HepG2 (cell line): Measurements from ENCODE around the gene PARK7. TPM values are rescaled to one million over a fixed set of nuclear protein-coding genes. Genes with fewer than 3 reads are reported as not detected.

Experiments
- ATAC-seq: fragments of 200-7000 bp; cut with Tn5 transposase; 3 replicates; pipeline ENCODE4 v1.9.1; 2020; ENCODE audit warnings: mild to moderate bottlenecking, moderate library complexity
- BruUV-seq: library from RNA; stranded (reverse); fragments of 400-500 nt; replicated peaks from 2 replicates; lab custom pipeline; 2021; lab: Mats Ljungman, UMichigan
- CTCF ChIA-PET: fragments of 300-600 bp; formaldehyde crosslinking; extraction: SDS; loops from one replicate; lab custom pipeline; 2021; ENCODE audit warnings: low total read pairs, inconsistent platforms, low intra/inter-chr PET ratio; lab: Yijun Ruan, JAX
- POLR2A ChIA-PET: fragments of 350-600 bp; sonication (Branson Sonifier 250); formaldehyde crosslinking; loops from one replicate; lab custom pipeline; 2020; ENCODE audit warnings: antibody characterized with exemption, inconsistent platforms; lab: Yijun Ruan, JAX
- DNase-seq: peaks from one replicate; pipeline ENCODE4 v3.0.0-alpha.2; 2015; ENCODE audit warnings: low spot score
- FAIRE-seq: peaks from 3 replicates; lab custom pipeline; 2011; peaks lifted over from hg19 to GRCh38; lab: Jason Lieb, UNC
- H2AFZ ChIP-seq: one replicate; pipeline ENCODE4 v1.6.1; 2011; ENCODE audit warnings: low read length, inconsistent platforms
- H3K27ac ChIP-seq: fragments of 300-600 bp; 3 replicates; pipeline ENCODE4 v1.8.0; 2011; ENCODE audit warnings: mixed run types, mild to moderate bottlenecking, mixed read lengths, low read length, inconsistent platforms; ENCODE audit not compliant: insufficient read depth; ENCODE audit errors: extremely low read length
- H3K27me3 ChIP-seq, 2 experiments: fragments of 200-600 bp in 1 of 2; 2 replicates in 1 of 2; 3 replicates in 1 of 2; pipeline versions ENCODE4 v1.6.0 to v1.8.0; 2011; ENCODE audit warnings: low read length in 2 of 2, mild to moderate bottlenecking in 2 of 2, moderate library complexity in 2 of 2, inconsistent platforms in 1 of 2; ENCODE audit not compliant: insufficient read depth in 2 of 2, control insufficient read depth in 1 of 2
- H3K36me3 ChIP-seq, 2 experiments: fragments of 200-600 bp in 1 of 2; replicated peaks in 1 of 2; 2 replicates in 1 of 2; 3 replicates in 1 of 2; pipeline versions ENCODE4 v1.5.1 to v1.8.0; 2011; ENCODE audit warnings: low read length in 2 of 2, inconsistent platforms in 1 of 2; ENCODE audit not compliant: insufficient read depth in 2 of 2, control insufficient read depth in 1 of 2
- H3K4me1 ChIP-seq: 2 replicates; pipeline ENCODE4 v1.5.1; 2012; ENCODE audit warnings: low read length, inconsistent platforms; ENCODE audit not compliant: insufficient read depth
- H3K4me2 ChIP-seq: 2 replicates; pipeline ENCODE4 v1.6.0; 2011; ENCODE audit warnings: low read depth, low read length, inconsistent platforms
- H3K4me3 ChIP-seq, 3 experiments: fragments of 200-600 bp in 1 of 3; sonication (generic), shearing (Covaris generic) in 1 of 3; replicated peaks in 1 of 3; 2 replicates each; pipeline ENCODE4 v1.5.1; 2011 to 2016; ENCODE audit warnings: low read length in 3 of 3, inconsistent platforms in 2 of 3, low read depth in 2 of 3, mild to moderate bottlenecking in 2 of 3, control low read depth in 1 of 3, mixed read lengths in 1 of 3; ENCODE audit not compliant: insufficient read depth in 1 of 3
- H3K79me2 ChIP-seq: one replicate; pipeline ENCODE4 v1.6.1; 2011; ENCODE audit warnings: low read length, inconsistent platforms; ENCODE audit not compliant: insufficient read depth
- H3K9ac ChIP-seq: 2 replicates; pipeline ENCODE4 v1.6.0; 2011; ENCODE audit warnings: mild to moderate bottlenecking, low read depth, low read length, inconsistent platforms; ENCODE audit not compliant: insufficient read depth
- H3K9me3 ChIP-seq: 2 replicates; pipeline ENCODE4 v1.5.1; 2012; ENCODE audit warnings: mild to moderate bottlenecking, low read length
- H4K20me1 ChIP-seq: 2 replicates; pipeline ENCODE4 v1.6.0; 2011; ENCODE audit warnings: inconsistent platforms, mild to moderate bottlenecking, low read length, moderate library complexity; ENCODE audit not compliant: insufficient read depth
- LCORL ChIP-seq, 2 experiments: fragments of 450-650 bp in 1 of 2; sonication (generic) in 1 of 2; formaldehyde crosslinking in 1 of 2; IDR thresholded peaks; 2 replicates each; pipeline versions ENCODE4 v1.5.0 to v1.6.1; 2017 to 2020; ENCODE audit warnings: antibody characterized with exemption in 1 of 2, missing genetic modification reagents in 1 of 2
- NFYB ChIP-seq: sonication (generic); formaldehyde crosslinking; IDR thresholded peaks from 2 replicates; pipeline ENCODE4 v1.4.0; 2020; ENCODE audit warnings: missing genetic modification reagents
- SAP130 ChIP-seq: IDR thresholded peaks from 2 replicates; pipeline ENCODE4 v1.6.1; 2016; ENCODE audit warnings: low read depth
- ZBTB7B ChIP-seq: sonication (generic); formaldehyde crosslinking; IDR thresholded peaks from 2 replicates; pipeline ENCODE4 v1.4.0; 2020; ENCODE audit warnings: missing genetic modification reagents
- ZSCAN12 ChIP-seq: sonication (generic); formaldehyde crosslinking; IDR thresholded peaks from 2 replicates; pipeline ENCODE4 v1.9.0; 2021; ENCODE audit warnings: mild to moderate bottlenecking, missing genetic modification reagents
- WGBS: methylation state at CpG from one replicate; pipeline ENCODE4 v1.1.6; 2017; ENCODE audit warnings: low lambda C conversion rate; 5-methylcytosine and 5-hydroxymethylcytosine counted together
- in situ Hi-C: cut with HindIII; loops from 2 replicates; pipeline ENCODE4 v1.10.0; 2017; ENCODE audit warnings: low pct_unique_long_range_greater_than_20kb; ENCODE audit not compliant: extremely low pct_ligation_motif_present
- intact Hi-C: fragments of 100-400 bp; cut with micrococcal nuclease; formaldehyde crosslinking; loops from one replicate; pipeline ENCODE4 v1.10.0; 2022; ENCODE audit not compliant: unreplicated experiment
- polyA plus RNA-seq, 8 experiments: library from polyadenylated mRNA; depleted of rRNA in 3 of 8; stranded (reverse) in 7 of 8; unstranded in 1 of 8; fragments of >200 nt; fragmentation: Illumina TruSeq in 4 of 8; extraction: Trizol in 4 of 8; gene quantifications; 2 replicates each; pipeline versions ENCODE4 v1.2.1 to v1.2.3, GENCODE V29; 2011 to 2016; ENCODE audit warnings: low read depth in 4 of 8, missing spikeins in 1 of 8, mixed read lengths in 1 of 8; ENCODE audit not compliant: insufficient read depth in 1 of 8
- total RNA-seq, 5 experiments: library from RNA; depleted of rRNA; stranded (reverse); fragments of >200 nt; fragmentation: Illumina TruSeq; extraction: Trizol; gene quantifications; 2 replicates each; pipeline ENCODE4 v1.2.3, GENCODE V29; 2016; ENCODE audit warnings: low read depth in 1 of 5
- TF ChIP-seq, protein P1 (sequence below): sonication (generic); formaldehyde crosslinking; IDR thresholded peaks from 2 replicates; pipeline ENCODE4 v1.8.1; 2023; ENCODE audit warnings: mild to moderate bottlenecking, missing genetic modification reagents
- TF ChIP-seq, protein P2 (sequence below): sonication (generic); formaldehyde crosslinking; IDR thresholded peaks from 2 replicates; pipeline ENCODE4 v1.4.0; 2020; ENCODE audit warnings: missing genetic modification reagents
- TF ChIP-seq, protein P3 (sequence below): sonication (generic); formaldehyde crosslinking; IDR thresholded peaks from 2 replicates; pipeline ENCODE4 v1.5.1; 2020; ENCODE audit warnings: mild to moderate bottlenecking, missing genetic modification reagents, borderline replicate concordance

PARK7 gene
- total and polyA plus RNA-seq, 2 of the 13 experiments (the other 11 are each of a cell fraction or from before 2014, with no cell fraction given) = 212 to 296 TPM

DNA sequence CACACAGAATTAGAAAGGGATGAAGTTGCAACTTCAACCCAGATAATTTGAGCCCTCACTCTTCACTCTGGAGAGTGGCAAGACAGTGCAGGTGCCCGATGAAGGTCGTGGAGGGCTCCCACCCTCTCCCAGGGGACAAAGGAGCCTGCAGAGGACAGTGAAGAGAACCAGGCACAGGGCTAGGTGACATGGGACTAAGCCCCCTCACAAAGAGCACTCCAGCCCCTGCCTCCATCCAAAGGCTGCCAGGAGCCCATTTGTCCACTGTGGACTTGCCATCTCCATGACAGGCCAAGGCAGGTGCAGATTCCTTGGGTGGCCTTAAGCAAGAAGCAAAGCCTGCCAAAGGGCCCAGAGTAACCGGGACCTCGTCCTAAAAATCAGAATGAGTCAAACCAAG, 49.5 kb downstream of the PARK7 start:
- BruUV-seq = no TSS peak
- TF ChIP-seq, protein P1, sequence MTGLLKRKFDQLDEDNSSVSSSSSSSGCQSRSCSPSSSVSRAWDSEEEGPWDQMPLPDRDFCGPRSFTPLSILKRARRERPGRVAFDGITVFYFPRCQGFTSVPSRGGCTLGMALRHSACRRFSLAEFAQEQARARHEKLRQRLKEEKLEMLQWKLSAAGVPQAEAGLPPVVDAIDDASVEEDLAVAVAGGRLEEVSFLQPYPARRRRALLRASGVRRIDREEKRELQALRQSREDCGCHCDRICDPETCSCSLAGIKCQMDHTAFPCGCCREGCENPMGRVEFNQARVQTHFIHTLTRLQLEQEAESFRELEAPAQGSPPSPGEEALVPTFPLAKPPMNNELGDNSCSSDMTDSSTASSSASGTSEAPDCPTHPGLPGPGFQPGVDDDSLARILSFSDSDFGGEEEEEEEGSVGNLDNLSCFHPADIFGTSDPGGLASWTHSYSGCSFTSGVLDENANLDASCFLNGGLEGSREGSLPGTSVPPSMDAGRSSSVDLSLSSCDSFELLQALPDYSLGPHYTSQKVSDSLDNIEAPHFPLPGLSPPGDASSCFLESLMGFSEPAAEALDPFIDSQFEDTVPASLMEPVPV = no peak
- TF ChIP-seq ZBTB7B (CRISPR knock-in tag) (no peak), ZSCAN12 (CRISPR knock-in tag) (0 out of 2 replicates have a peak, but pooled peaks have one; percentile 15), LCORL (IDR thresholded peaks at IDR 0.05) (no peak), LCORL (CRISPR knock-in tag; IDR thresholded peaks at IDR 0.05) (no peak; the same call in 1 of the 2 replicates), NFYB (CRISPR knock-in tag) (no peak), SAP130 (CRISPR knock-in tag) (0 out of 2 replicates have a peak, but pooled peaks have one; percentile 1)
- TF ChIP-seq, protein P2, sequence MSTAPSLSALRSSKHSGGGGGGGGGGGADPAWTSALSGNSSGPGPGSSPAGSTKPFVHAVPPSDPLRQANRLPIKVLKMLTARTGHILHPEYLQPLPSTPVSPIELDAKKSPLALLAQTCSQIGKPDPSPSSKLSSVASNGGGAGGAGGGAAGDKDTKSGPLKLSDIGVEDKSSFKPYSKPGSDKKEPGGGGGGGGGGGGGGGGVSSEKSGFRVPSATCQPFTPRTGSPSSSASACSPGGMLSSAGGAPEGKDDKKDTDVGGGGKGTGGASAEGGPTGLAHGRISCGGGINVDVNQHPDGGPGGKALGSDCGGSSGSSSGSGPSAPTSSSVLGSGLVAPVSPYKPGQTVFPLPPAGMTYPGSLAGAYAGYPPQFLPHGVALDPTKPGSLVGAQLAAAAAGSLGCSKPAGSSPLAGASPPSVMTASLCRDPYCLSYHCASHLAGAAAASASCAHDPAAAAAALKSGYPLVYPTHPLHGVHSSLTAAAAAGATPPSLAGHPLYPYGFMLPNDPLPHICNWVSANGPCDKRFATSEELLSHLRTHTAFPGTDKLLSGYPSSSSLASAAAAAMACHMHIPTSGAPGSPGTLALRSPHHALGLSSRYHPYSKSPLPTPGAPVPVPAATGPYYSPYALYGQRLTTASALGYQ (CRISPR knock-in tag) = no peak
- TF ChIP-seq, protein P3, sequence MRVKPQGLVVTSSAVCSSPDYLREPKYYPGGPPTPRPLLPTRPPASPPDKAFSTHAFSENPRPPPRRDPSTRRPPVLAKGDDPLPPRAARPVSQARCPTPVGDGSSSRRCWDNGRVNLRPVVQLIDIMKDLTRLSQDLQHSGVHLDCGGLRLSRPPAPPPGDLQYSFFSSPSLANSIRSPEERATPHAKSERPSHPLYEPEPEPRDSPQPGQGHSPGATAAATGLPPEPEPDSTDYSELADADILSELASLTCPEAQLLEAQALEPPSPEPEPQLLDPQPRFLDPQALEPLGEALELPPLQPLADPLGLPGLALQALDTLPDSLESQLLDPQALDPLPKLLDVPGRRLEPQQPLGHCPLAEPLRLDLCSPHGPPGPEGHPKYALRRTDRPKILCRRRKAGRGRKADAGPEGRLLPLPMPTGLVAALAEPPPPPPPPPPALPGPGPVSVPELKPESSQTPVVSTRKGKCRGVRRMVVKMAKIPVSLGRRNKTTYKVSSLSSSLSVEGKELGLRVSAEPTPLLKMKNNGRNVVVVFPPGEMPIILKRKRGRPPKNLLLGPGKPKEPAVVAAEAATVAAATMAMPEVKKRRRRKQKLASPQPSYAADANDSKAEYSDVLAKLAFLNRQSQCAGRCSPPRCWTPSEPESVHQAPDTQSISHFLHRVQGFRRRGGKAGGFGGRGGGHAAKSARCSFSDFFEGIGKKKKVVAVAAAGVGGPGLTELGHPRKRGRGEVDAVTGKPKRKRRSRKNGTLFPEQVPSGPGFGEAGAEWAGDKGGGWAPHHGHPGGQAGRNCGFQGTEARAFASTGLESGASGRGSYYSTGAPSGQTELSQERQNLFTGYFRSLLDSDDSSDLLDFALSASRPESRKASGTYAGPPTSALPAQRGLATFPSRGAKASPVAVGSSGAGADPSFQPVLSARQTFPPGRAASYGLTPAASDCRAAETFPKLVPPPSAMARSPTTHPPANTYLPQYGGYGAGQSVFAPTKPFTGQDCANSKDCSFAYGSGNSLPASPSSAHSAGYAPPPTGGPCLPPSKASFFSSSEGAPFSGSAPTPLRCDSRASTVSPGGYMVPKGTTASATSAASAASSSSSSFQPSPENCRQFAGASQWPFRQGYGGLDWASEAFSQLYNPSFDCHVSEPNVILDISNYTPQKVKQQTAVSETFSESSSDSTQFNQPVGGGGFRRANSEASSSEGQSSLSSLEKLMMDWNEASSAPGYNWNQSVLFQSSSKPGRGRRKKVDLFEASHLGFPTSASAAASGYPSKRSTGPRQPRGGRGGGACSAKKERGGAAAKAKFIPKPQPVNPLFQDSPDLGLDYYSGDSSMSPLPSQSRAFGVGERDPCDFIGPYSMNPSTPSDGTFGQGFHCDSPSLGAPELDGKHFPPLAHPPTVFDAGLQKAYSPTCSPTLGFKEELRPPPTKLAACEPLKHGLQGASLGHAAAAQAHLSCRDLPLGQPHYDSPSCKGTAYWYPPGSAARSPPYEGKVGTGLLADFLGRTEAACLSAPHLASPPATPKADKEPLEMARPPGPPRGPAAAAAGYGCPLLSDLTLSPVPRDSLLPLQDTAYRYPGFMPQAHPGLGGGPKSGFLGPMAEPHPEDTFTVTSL (CRISPR knock-in tag) = no peak

More for the DNA sequence above, 49.5 kb downstream of the PARK7 start:
- Histone ChIP-seq H3K4me1 (peaks cover 49% of the 10 kb centered on the region), H3K4me2 (no peak overlapping the region), H4K20me1 (peaks cover 75% of the 10 kb centered on the region), H3K27ac (no peak overlapping the region), H3K4me3 (no peak overlapping the region), H3K9ac (no peak overlapping the region), H3K9me3 (no peaks in the 10 kb centered on the region), H3K79me2 (peaks cover 30% of the 10 kb centered on the region), H3K36me3 (peaks cover 28 to 39% of the 10 kb centered on the region in 2 experiments), H2AFZ (no peak overlapping the region), H3K27me3 (no peaks in the 10 kb centered on the region)
- no peak for DNase-seq
- FAIRE-seq = no peak
- ChIA-PET POLR2A (interaction anchor here (1.0 kb wide), 1 partner anchor 17 kb away, joined by 4 read pairs; no protein-coding TSS in a partner anchor), CTCF (no interaction called here)
- in situ Hi-C loops = loop anchor here (10.0 kb wide), 1 partner anchor 304 kb away; the partner anchor contains the start of gene SLC45A1
- ATAC-seq = no peak
- intact Hi-C loops = no loop called here
- WGBS = 84% methylated on average over 4 of the region's 4 CpGs
